ENCODE measurements around the gene ERVH48-1.
A peak's percentile ranks its signal among the peaks of the same experiment; 100 is the strongest.
"Not testable (repeated sequence)": the region's sequence is repeated elsewhere in the genome, so short reads cannot be mapped to it uniquely, and the experiment has no call there.

ERVH48-1 gene

DNA sequence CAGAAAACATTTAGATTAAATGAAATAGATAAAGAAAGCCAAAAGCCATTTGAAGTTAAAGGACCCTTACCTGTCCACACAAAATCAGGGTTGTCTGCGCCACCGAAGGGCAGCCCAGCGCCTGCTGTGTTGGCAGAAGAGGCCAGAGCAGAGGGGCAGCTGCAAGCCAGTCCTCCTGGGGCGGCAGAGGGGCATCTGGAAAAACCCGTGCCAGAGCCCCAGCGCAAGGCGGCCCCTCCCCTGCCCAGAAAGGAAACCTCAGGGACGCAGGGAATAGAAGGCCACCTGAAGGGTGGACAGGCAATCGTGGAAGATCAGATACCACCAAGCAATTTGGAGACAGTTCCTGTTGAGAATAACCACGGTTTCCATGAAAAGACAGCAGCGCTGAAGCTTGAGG is 21.6 kb downstream of the ERVH48-1 start:
- no peak for DNase-seq

- DNase-seq, result no peak
Observed at GRCh38 chr21:42900446-42900845, 25.0 kb downstream of the ERVH48-1 start.

- peak; percentile 98 for DNase-seq
Observed at GRCh38 chr21:42892931-42893755, 32.3 kb downstream of the ERVH48-1 start, which contains the start of gene NDUFV3. Gene NDUFV3 (plus strand): TSS chr21:42893309. CDS start chr21:42893334, 25 bp downstream.

DNA sequence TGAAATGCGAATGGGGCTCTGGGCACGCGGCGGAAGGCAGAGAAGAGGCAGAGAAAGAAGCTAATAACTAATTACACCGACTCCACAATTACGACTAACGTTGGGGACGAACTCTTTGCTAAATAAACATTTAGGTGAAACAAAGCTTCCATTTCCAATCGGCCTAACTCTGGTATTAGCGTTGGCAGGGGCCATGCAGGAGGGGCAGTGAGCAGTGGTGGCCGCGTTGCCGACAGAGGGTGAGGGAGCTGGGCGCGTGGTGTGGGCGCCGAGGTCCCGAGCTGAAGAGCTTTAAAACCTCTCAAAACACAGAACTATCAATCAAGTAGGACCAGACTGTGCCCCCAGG is 32.9 kb downstream of the ERVH48-1 start:
- DNase-seq, result no peak

GRCh38 chr21:42887326-42887725 is 38.1 kb downstream of the ERVH48-1 start:
- no peak for DNase-seq

- no peak for DNase-seq
Observed at GRCh38 chr21:42883921-42884320, 41.5 kb downstream of the ERVH48-1 start.

DNA sequence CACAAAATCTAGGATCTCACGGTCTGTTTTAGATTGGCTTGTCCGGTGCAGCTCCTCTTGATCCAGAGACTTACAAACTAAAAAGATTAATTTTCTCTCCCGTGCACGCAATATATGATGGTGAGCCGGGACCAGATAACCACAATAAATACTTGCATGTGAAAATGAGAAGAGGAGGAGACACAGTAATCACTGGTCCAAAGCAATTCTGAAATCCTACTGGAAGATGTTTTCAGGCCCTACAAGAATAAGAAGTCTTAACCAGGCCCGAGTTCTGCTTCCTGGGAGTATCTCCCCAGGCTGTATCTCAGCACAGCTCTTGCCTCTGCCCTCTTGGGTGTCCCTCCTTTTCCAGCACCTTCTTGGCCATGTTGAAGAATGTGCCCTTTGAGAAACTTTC is 45.1 kb downstream of the ERVH48-1 start:
- DNase-seq, result no peak

GRCh38 chr21:42878993-42879787 is 46.2 kb downstream of the ERVH48-1 start, which contains the start of gene WDR4:
Gene WDR4 (minus strand): TSS chr21:42879539. CDS start chr21:42879495, 44 bp downstream.
- peak; percentile 96 for DNase-seq

GRCh38 chr21:42878678-42878992 is 46.8 kb downstream of the ERVH48-1 start:
- DNase-seq, result no peak

DNA sequence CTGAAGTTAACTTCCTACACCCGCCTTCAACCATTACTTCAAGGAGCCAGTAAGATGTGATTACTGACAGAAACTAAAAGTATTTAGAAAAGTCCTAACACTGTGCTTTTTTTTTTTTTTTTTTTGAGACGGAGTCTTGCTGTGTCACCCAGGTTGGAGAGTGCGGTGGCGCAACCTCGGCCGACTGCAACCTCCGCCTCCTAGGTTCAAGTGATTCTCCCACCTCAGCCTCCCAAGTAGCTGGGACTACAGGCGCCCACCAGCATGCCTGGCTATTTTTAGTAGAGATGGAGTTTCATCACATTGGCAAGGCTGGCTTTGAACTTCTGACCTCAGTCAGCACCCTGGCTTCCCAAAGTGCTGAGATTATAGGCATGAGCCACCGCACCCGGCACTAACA is 49.6 kb downstream of the ERVH48-1 start:
- DNase-seq, result not testable (repeated sequence)

GRCh38 chr21:42873096-42873495 is 52.3 kb downstream of the ERVH48-1 start:
- DNase-seq, result no peak

- no peak for DNase-seq
Observed at GRCh38 chr21:42868196-42868595, 57.2 kb downstream of the ERVH48-1 start.

All from NCI-H1048 (cell line).